K562 (cell line): ENCODE measurements around the gene MAN1A1. TPM values are rescaled to one million over a fixed set of nuclear protein-coding genes. Genes with fewer than 3 reads are reported as not detected.

Experiments used
- CCNT2 ChIP-seq: IDR thresholded peaks from 2 replicates; pipeline ENCODE4 v1.6.1; 2011; ENCODE audit warnings: borderline replicate concordance, low read depth, mild to moderate bottlenecking, moderate library complexity, mixed read lengths, low read length; ENCODE audit not compliant: insufficient read length; ENCODE audit errors: extremely low read depth
- E2F3 ChIP-seq: fragments of 250-450 bp; sonication (Bioruptor Pico); IDR thresholded peaks from 2 replicates; pipeline ENCODE4 v1.4.0; 2020; ENCODE audit warnings: mild to moderate bottlenecking
- EP400 ChIP-seq: fragments of 450-650 bp; IDR thresholded peaks from 2 replicates; pipeline ENCODE4 v1.6.1; 2017; ENCODE audit warnings: antibody characterized with exemption, mild to moderate bottlenecking, moderate library complexity
- GABPA ChIP-seq: fragments of 200-800 bp; sonication (Bioruptor generic); conservative IDR thresholded peaks from 2 replicates; pipeline ENCODE4 v1.6.1; 2016; ENCODE audit warnings: low read depth, missing genetic modification characterization, missing compliant biosample characterization
- HDAC3 ChIP-seq: fragments of 450-650 bp; IDR thresholded peaks from 2 replicates; pipeline ENCODE4 v1.6.1; 2018; ENCODE audit warnings: borderline replicate concordance, mild to moderate bottlenecking, moderate library complexity; ENCODE audit not compliant: partially characterized antibody
- HLTF ChIP-seq: fragments of 450-650 bp; IDR thresholded peaks from 2 replicates; pipeline ENCODE4 v1.6.1; 2016
- HNRNPH1 ChIP-seq: fragments of 200-400 bp; formaldehyde crosslinking; optimal IDR thresholded peaks from 2 replicates; pipeline ENCODE3; 2017; ENCODE audit warnings: low read depth, mild to moderate bottlenecking, low read length, moderate library complexity
- KAT7 ChIP-seq: sonication (generic); formaldehyde crosslinking; IDR thresholded peaks from 2 replicates; pipeline ENCODE4 v1.8.0; 2022; ENCODE audit warnings: missing genetic modification reagents, mild to moderate bottlenecking, borderline replicate concordance
- MAZ ChIP-seq, 2 experiments: fragments of 450-650 bp in 1 of 2; sonication (generic) in 1 of 2; formaldehyde crosslinking; IDR thresholded peaks in 1 of 2; conservative IDR thresholded peaks in 1 of 2; 2 replicates each; pipeline versions ENCODE4 v1.4.0 to v1.5.0; 2020; ENCODE audit warnings: mild to moderate bottlenecking in 1 of 2, missing genetic modification reagents in 1 of 2
- PML ChIP-seq: IDR thresholded peaks from 2 replicates; pipeline ENCODE4 v1.6.1; 2012; ENCODE audit warnings: low read length, inconsistent platforms
- POLR2B ChIP-seq: fragments of 450-650 bp; IDR thresholded peaks from 2 replicates; pipeline ENCODE4 v1.6.1; 2018; ENCODE audit warnings: low read depth; ENCODE audit not compliant: partially characterized antibody
- RNF2 ChIP-seq: sonication (generic); IDR thresholded peaks from 2 replicates; pipeline ENCODE4 v1.6.1; 2016
- RREB1 ChIP-seq: fragments of 250-450 bp; sonication (Bioruptor Pico); IDR thresholded peaks from 2 replicates; pipeline ENCODE4 v1.4.0; 2020
- SOX6 ChIP-seq: fragments of 450-650 bp; IDR thresholded peaks from 2 replicates; pipeline ENCODE4 v1.6.1; 2014; ENCODE audit warnings: mild to moderate bottlenecking
- SRSF1 ChIP-seq: fragments of 200-400 bp; formaldehyde crosslinking; IDR thresholded peaks from 2 replicates; pipeline ENCODE4 v1.6.1; 2017; ENCODE audit warnings: mild to moderate bottlenecking, low read depth, low read length, moderate library complexity
- STAT5A ChIP-seq: IDR thresholded peaks from 2 replicates; pipeline ENCODE4 v1.6.1; 2012; ENCODE audit warnings: low read length, inconsistent platforms, borderline replicate concordance
- THRA ChIP-seq: fragments of 450-650 bp; IDR thresholded peaks from 2 replicates; pipeline ENCODE4 v1.6.1; 2017; ENCODE audit warnings: mild to moderate bottlenecking, moderate library complexity
- ZBTB7A ChIP-seq: IDR thresholded peaks from 2 replicates; pipeline ENCODE4 v1.6.1; 2011; ENCODE audit warnings: low read depth, mild to moderate bottlenecking, low read length, moderate library complexity, borderline replicate concordance; ENCODE audit not compliant: control insufficient read depth
- ZNF282 ChIP-seq: sonication (generic); formaldehyde crosslinking; IDR thresholded peaks from 2 replicates; pipeline ENCODE4 v1.8.1; 2023; ENCODE audit warnings: missing genetic modification reagents
- ZNF77 ChIP-seq: fragments of 250-450 bp; sonication (Bioruptor Pico); IDR thresholded peaks from 2 replicates; pipeline ENCODE4 v1.5.0; 2020
- polyA plus RNA-seq, 8 experiments: library from polyadenylated mRNA; depleted of rRNA in 4 of 8; stranded (reverse) in 5 of 8; unstranded in 3 of 8; fragments of >200 nt; fragmentation: Nextera tagmentation in 2 of 8; fragmentation: Illumina TruSeq in 1 of 8; extraction: Ambion mirVana in 2 of 8; extraction: Trizol in 1 of 8; gene quantifications; 2 replicates each; pipeline versions ENCODE4 v1.2.1 to v1.2.3, GENCODE V29; 2011 to 2014; ENCODE audit warnings: inconsistent platforms in 1 of 8, missing spikeins in 1 of 8
- total RNA-seq, 7 experiments: library from RNA; depleted of rRNA in 6 of 7; stranded (reverse); fragments of >200 nt in 6 of 7; fragmentation: Illumina TruSeq in 2 of 7; extraction: Trizol in 2 of 7; gene quantifications; 2 replicates each; pipeline versions ENCODE4 v1.2.1 to v1.2.3, GENCODE V29; 2011 to 2021; ENCODE audit warnings: low replicate concordance in 1 of 7
- TF ChIP-seq, protein P1 (sequence below): fragments of 450-650 bp; formaldehyde crosslinking; IDR thresholded peaks from 2 replicates; pipeline ENCODE4 v1.4.0; 2020; ENCODE audit warnings: mild to moderate bottlenecking, moderate library complexity

Gene MAN1A1
- total and polyA plus RNA-seq, 9 of the 15 experiments (the other 6 are each of a cell fraction or from before 2014, with no cell fraction given) = 24.5 to 78.4 (median 59.7) TPM

DNA sequence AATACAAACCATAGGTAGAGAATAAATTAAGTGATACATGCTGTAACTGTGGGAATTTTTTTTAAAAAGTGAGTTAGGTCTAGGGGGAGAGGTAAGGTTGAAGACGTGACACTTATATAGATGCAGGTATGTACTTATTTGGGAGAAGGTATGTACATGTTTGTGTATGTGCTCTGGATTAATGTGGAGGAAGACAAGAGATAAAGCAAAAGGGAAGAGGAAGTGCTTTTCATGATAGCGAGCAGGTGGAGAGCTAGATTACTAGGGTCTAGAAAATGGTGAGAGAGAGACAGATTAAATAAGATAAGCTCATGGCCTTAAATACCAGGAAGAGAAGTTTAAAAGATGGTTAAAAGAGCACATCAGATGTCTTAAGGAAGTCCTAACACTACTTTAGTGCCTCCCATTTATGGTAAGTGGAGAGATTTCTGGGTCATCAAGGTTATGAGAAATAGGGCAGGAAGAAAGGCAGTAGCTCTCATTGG, 92.5 kb downstream of the MAN1A1 start (continued):
- TF ChIP-seq THRA = no peak
- TF ChIP-seq ZNF282 = no peak
- peak; percentile 86 for TF ChIP-seq HDAC3
- TF ChIP-seq HNRNPH1 = no peak
- TF ChIP-seq PML = peak; percentile 88; the same call in 1 of the 2 replicates
- TF ChIP-seq HLTF = peak; percentile 87
- no peak for TF ChIP-seq ZNF77
- TF ChIP-seq STAT5A = peak; percentile 74; the same call in 1 of the 2 replicates
- peak; percentile 91 for TF ChIP-seq SOX6
- peak; percentile 66 for TF ChIP-seq EP400
- TF ChIP-seq RNF2 = peak; percentile 76
- TF ChIP-seq POLR2B = no peak
- peak in 1 of 2 experiments; percentile 35; a peak in 1 of 4 replicates for TF ChIP-seq MAZ (CRISPR knock-in tag; conservative IDR thresholded peaks at IDR 0.05 in 1 of 2, IDR thresholded peaks at IDR 0.05 in 1 of 2)
- TF ChIP-seq E2F3 (CRISPR knock-in tag) = no peak
- 0 out of 2 replicates have a peak, but pooled peaks have one; percentile 54 for TF ChIP-seq KAT7
- TF ChIP-seq ZBTB7A = no peak
- peak; percentile 74 for TF ChIP-seq CCNT2
- no peak for TF ChIP-seq SRSF1
- TF ChIP-seq GABPA = peak; percentile 47; the same call in 1 of the 2 replicates
- no peak for TF ChIP-seq RREB1 (CRISPR knock-in tag)
- TF ChIP-seq, protein P1, sequence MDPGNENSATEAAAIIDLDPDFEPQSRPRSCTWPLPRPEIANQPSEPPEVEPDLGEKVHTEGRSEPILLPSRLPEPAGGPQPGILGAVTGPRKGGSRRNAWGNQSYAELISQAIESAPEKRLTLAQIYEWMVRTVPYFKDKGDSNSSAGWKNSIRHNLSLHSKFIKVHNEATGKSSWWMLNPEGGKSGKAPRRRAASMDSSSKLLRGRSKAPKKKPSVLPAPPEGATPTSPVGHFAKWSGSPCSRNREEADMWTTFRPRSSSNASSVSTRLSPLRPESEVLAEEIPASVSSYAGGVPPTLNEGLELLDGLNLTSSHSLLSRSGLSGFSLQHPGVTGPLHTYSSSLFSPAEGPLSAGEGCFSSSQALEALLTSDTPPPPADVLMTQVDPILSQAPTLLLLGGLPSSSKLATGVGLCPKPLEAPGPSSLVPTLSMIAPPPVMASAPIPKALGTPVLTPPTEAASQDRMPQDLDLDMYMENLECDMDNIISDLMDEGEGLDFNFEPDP (CRISPR knock-in tag) = no peak
